ENCODE results near the gene SORL1-AS1.

GRCh38 chr11:121414141-121414913, 38.4 kb downstream of the SORL1-AS1 start:
- TF ChIP-seq EZH2 (IDR thresholded peaks at IDR 0.05) (no peak), POLR2AphosphoS5 (IDR thresholded peaks at IDR 0.05; ENCODE audit: borderline replicate concordance, low read depth, low read length) (no peak)

Data from SK-N-MC (cell line).